CD14-positive monocyte (primary cell): ENCODE results near the gene TMTC1. TPM values are rescaled to one million over a fixed set of nuclear protein-coding genes. Genes with fewer than 3 reads are reported as not detected.
"Not testable (repeated sequence)": the region's sequence is repeated elsewhere in the genome, so short reads cannot be mapped to it uniquely, and the experiment has no call there.

Source experiments
- DNase-seq, 3 donors: peaks; one replicate each; pipeline ENCODE4 v3.0.0-alpha.2; 2011 to 2022
- H2AFZ ChIP-seq: 2 replicates; pipeline ENCODE4 v1.6.0; 2012; ENCODE audit warnings: mild to moderate bottlenecking, low read depth, low read length, inconsistent platforms; ENCODE audit not compliant: insufficient read depth, poor library complexity, severe bottlenecking
- H3K27ac ChIP-seq, 2 donors: 1 replicate in 1 of 2; 2 replicates in 1 of 2; pipeline ENCODE4 v1.5.1; 2012 to 2013; ENCODE audit warnings: low read length in 2 of 2, control low read depth in 1 of 2, inconsistent platforms in 1 of 2, low read depth in 1 of 2, mild to moderate bottlenecking in 1 of 2
- H3K27me3 ChIP-seq, 2 donors: one replicate each; pipeline versions ENCODE4 v1.6.0 to v1.6.1; 2011 to 2013; ENCODE audit warnings: low read length in 2 of 2; ENCODE audit not compliant: control insufficient read depth in 2 of 2, insufficient read depth in 2 of 2
- H3K36me3 ChIP-seq, 2 donors: replicated peaks in 1 of 2; 1 replicate in 1 of 2; 2 replicates in 1 of 2; pipeline versions ENCODE4 v1.5.1 to v1.6.1; 2012 to 2013; ENCODE audit warnings: low read length in 2 of 2, control low read depth in 1 of 2, inconsistent platforms in 1 of 2, mild to moderate bottlenecking in 1 of 2; ENCODE audit not compliant: insufficient read depth in 2 of 2, control insufficient read depth in 1 of 2
- H3K4me1 ChIP-seq, 2 donors: 1 replicate in 1 of 2; 2 replicates in 1 of 2; pipeline versions ENCODE4 v1.5.1 to v1.6.1; 2012 to 2013; ENCODE audit warnings: low read length in 2 of 2, control low read depth in 1 of 2, inconsistent platforms in 1 of 2, mild to moderate bottlenecking in 1 of 2, moderate library complexity in 1 of 2; ENCODE audit not compliant: insufficient read depth in 2 of 2, control insufficient read depth in 1 of 2
- H3K4me2 ChIP-seq: replicated peaks from 2 replicates; pipeline ENCODE3; 2012; ENCODE audit warnings: low read length, moderate library complexity, mild to moderate bottlenecking; ENCODE audit not compliant: poor library complexity, severe bottlenecking; ENCODE audit errors: extremely low read depth
- H3K4me3 ChIP-seq, 3 experiments: fragments of 200-600 bp in 1 of 3; sonication (generic) in 1 of 3; replicated peaks in 1 of 3; 1 replicate in 2 of 3; 2 replicates in 1 of 3; pipeline ENCODE4 v1.5.1; 2011 to 2013; ENCODE audit warnings: low read length in 3 of 3, mild to moderate bottlenecking in 3 of 3, control low read depth in 2 of 3, low read depth in 2 of 3, inconsistent platforms in 1 of 3, moderate library complexity in 1 of 3
- H3K79me2 ChIP-seq: 2 replicates; pipeline ENCODE4 v1.6.0; 2012; ENCODE audit warnings: mild to moderate bottlenecking, control low read depth, inconsistent platforms, low read length, moderate library complexity; ENCODE audit not compliant: insufficient read depth
- H3K9ac ChIP-seq: 2 replicates; pipeline ENCODE4 v1.6.0; 2017; ENCODE audit warnings: low read length, mild to moderate bottlenecking; ENCODE audit not compliant: insufficient read depth, poor library complexity, severe bottlenecking
- H3K9me3 ChIP-seq, 2 donors: replicated peaks in 1 of 2; 1 replicate in 1 of 2; 2 replicates in 1 of 2; pipeline versions ENCODE4 v1.5.1 to v1.6.1; 2012 to 2013; ENCODE audit warnings: low read length in 2 of 2, control low read depth in 1 of 2; ENCODE audit not compliant: control insufficient read depth in 1 of 2, insufficient read depth in 1 of 2
- H4K20me1 ChIP-seq: 2 replicates; pipeline ENCODE4 v1.6.0; 2012; ENCODE audit warnings: mild to moderate bottlenecking, low read length, control low read depth, moderate library complexity; ENCODE audit not compliant: insufficient read depth
- H3K27ac Mint-ChIP-seq, 7 donors: one replicate each; pipeline ENCODE4 v1.8.0; 2020; ENCODE audit warnings: mild to moderate bottlenecking in 7 of 7, mixed read lengths in 7 of 7, moderate library complexity in 6 of 7, inconsistent platforms in 2 of 7
- H3K27me3 Mint-ChIP-seq, 3 donors: one replicate each; pipeline ENCODE4 v1.8.0; 2021 to 2022; ENCODE audit warnings: low read depth in 3 of 3, mild to moderate bottlenecking in 3 of 3, mixed read lengths in 3 of 3, moderate library complexity in 3 of 3, inconsistent platforms in 1 of 3
- H3K36me3 Mint-ChIP-seq, 2 donors: one replicate each; pipeline ENCODE4 v1.8.0; 2020; ENCODE audit warnings: mixed read lengths in 2 of 2, inconsistent platforms in 1 of 2, mild to moderate bottlenecking in 1 of 2
- H3K4me1 Mint-ChIP-seq: one replicate; pipeline ENCODE4 v1.8.0; 2020; ENCODE audit warnings: mild to moderate bottlenecking, mixed read lengths
- H3K4me3 Mint-ChIP-seq, 2 donors: one replicate each; pipeline ENCODE4 v1.8.0; 2020; ENCODE audit warnings: mild to moderate bottlenecking in 2 of 2, mixed read lengths in 2 of 2, moderate library complexity in 1 of 2
- H3K9me3 Mint-ChIP-seq, 7 donors: one replicate each; pipeline ENCODE4 v1.8.0; 2020 to 2022; ENCODE audit warnings: mixed read lengths in 7 of 7, mild to moderate bottlenecking in 6 of 7, moderate library complexity in 6 of 7, inconsistent platforms in 2 of 7
- WGBS: methylation state at CpG from one replicate; pipeline ENCODE4 v1.1.5; 2013; ENCODE audit warnings: missing lambda C conversion rate; ENCODE audit not compliant: insufficient coverage; 5-methylcytosine and 5-hydroxymethylcytosine counted together
- intact Hi-C, 2 donors: fragments of 100-400 bp; cut with micrococcal nuclease; formaldehyde crosslinking; loops; one replicate each; pipeline versions ENCODE4 v1.15.0 to v1.15.1; 2023
- polyA plus RNA-seq, 3 donors: library from polyadenylated mRNA; depleted of rRNA in 1 of 3; unstranded in 2 of 3; stranded (reverse) in 1 of 3; fragments of 300-500 nt in 2 of 3; fragments of >200 nt in 1 of 3; fragmentation: Illumina TruSeq in 2 of 3; gene quantifications; 1 replicate in 2 of 3; 2 replicates in 1 of 3; pipeline ENCODE4 v1.2.3, GENCODE V29; 2012 to 2021
- TF ChIP-seq, protein P1 (sequence below): fragments of 200-600 bp; IDR thresholded peaks from one replicate; pipeline ENCODE4 v1.8.0; 2022; ENCODE audit warnings: antibody characterized with exemption, mild to moderate bottlenecking

The TMTC1 gene
- polyA plus RNA-seq, 3 donors = 0.57 to 5.6 (median 2.1) TPM

DNA sequence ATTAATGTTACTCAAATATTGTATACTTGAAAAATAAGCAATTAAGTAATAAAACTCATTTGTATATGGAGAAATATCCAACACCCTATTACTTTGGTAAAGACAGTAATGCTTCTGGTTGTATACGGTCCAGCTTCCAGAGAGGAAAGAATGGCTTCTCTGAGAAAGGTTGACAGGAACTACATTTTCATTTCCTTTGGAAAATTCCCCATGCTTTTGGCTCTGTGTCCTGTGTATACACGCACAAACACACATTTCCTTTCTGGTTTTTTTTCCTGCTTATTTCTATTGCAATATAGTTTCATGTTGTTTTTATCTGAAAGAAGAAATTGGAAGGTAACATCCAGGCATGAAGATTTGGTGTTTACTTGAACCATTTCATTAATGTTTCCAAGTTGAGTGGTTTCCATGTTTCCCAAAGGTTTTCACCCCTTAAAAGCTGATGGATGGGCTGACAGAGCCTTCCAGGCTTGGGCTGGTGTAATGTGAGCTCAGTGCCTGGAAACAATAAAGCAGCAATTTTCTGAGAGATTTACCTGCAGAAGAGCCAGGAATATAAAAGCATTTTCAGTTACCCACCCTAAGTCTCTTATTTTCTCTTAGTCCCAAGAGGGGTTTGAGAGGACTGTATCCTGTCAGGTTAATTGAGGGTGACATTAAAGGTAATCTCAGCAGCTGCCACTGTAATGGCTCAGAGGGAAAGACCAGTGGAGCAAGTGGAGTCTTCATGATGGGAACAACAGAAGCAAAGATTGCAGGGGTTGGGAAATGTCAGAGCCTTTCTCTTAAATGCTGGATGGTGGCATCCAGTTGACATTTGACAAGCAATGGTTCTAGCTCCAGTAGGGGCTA is 33.4 kb upstream of the TMTC1 start:
- Histone ChIP-seq H3K4me2 (no peak overlapping the region), H3K9ac (no peak overlapping the region), H4K20me1 (no peaks in the 10 kb centered on the region), H2AFZ (no peak overlapping the region), H3K27ac (no peak overlapping the region), H3K4me3 (no peak overlapping the region), H3K9me3 (peaks cover 0 to 6% of the 10 kb centered on the region in 2 donors), H3K36me3 (no peaks in the 10 kb centered on the region), H3K4me1 (no peaks in the 10 kb centered on the region), H3K79me2 (no peaks in the 10 kb centered on the region), H3K27me3 (no peaks in the 10 kb centered on the region)
- no CpG with 5 or more reads among the region's 2 CpGs for WGBS
- DNase-seq = no peak
- TF ChIP-seq, protein P1, sequence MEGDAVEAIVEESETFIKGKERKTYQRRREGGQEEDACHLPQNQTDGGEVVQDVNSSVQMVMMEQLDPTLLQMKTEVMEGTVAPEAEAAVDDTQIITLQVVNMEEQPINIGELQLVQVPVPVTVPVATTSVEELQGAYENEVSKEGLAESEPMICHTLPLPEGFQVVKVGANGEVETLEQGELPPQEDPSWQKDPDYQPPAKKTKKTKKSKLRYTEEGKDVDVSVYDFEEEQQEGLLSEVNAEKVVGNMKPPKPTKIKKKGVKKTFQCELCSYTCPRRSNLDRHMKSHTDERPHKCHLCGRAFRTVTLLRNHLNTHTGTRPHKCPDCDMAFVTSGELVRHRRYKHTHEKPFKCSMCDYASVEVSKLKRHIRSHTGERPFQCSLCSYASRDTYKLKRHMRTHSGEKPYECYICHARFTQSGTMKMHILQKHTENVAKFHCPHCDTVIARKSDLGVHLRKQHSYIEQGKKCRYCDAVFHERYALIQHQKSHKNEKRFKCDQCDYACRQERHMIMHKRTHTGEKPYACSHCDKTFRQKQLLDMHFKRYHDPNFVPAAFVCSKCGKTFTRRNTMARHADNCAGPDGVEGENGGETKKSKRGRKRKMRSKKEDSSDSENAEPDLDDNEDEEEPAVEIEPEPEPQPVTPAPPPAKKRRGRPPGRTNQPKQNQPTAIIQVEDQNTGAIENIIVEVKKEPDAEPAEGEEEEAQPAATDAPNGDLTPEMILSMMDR = no peak
- Mint-ChIP-seq H3K36me3 (no peaks in the 10 kb centered on the region), H3K27me3 (no peaks in the 10 kb centered on the region), H3K4me3 (no peak overlapping the region), H3K9me3 (peaks cover 0 to 11% (median 3%) of the 10 kb centered on the region in 7 donors), H3K4me1 (no peaks in the 10 kb centered on the region), H3K27ac (no peak overlapping the region)
- intact Hi-C loops = no loop called here

DNA sequence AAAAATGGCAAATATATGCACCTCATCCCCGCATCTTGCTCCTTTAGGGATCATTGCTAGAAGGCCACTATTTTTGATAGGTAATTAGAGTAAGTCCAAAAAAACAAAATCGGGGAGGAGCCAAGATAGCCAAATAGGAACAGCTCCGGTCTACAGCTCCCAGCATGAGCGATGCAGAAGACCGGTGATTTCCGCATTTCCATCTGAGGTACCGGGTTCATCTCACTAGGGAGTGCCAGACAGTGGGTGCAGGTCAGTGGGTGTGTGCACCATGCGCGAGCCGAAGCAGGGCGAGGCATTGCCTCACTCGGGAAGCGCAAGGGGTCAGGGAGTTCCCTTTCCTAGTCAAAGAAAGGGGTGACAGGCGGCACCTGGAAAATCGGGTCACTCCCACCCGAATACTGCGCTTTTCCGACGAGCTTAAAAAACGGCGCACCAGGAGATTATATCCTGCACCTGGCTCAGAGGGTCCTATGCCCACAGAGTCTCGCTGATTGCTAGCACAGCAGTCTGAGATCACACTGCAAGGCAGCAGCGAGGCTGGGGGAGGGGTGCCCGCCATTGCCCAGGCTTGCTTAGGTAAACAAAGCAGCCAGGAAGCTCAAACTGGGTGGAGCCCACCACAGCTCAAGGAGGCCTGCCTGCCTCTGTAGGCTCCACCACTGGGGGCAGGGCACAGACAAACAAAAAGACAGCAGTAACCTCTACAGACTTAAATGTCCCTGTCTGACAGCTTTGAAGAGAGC is 26.0 kb upstream of the TMTC1 start:
- not testable (repeated sequence) for H3K4me2 ChIP-seq, H3K4me3 Mint-ChIP-seq
- 87% methylated on average over 3 of the region's 24 CpGs for WGBS

More for the DNA sequence above, 26.0 kb upstream of the TMTC1 start:
- H3K36me3 Mint-ChIP-seq, H3K9me3 ChIP-seq, H3K4me1 ChIP-seq, H3K9ac ChIP-seq, H3K4me3 ChIP-seq, H3K27ac Mint-ChIP-seq, H3K27me3 Mint-ChIP-seq, H3K4me1 Mint-ChIP-seq, H2AFZ ChIP-seq, H4K20me1 ChIP-seq, DNase-seq, H3K27ac ChIP-seq, intact Hi-C loops, H3K36me3 ChIP-seq, H3K79me2 ChIP-seq, H3K27me3 ChIP-seq: not testable (repeated sequence)
- H3K9me3 Mint-ChIP-seq = peaks cover 4 to 12% (median 6%) of the 10 kb centered on the region in 7 donors
